HG03039 (cell line): Measurements from ENCODE around the gene RUNX1.

Source experiments
- ATAC-seq: cut with Tn5 transposase; IDR thresholded peaks from one replicate; pipeline ENCODE4 v1.9.1; 2021; ENCODE audit warnings: mild to moderate bottlenecking, moderate library complexity; ENCODE audit not compliant: unreplicated experiment

Gene RUNX1

GRCh38 chr21:34800797-34801518 lies 248.1 kb downstream of the RUNX1 start:
- ATAC-seq: no peak

- ATAC-seq: no peak
Observed at GRCh38 chr21:34799092-34799491, 250.0 kb downstream of the RUNX1 start.

- no peak for ATAC-seq
Observed at GRCh38 chr21:34797921-34798535, 251.1 kb downstream of the RUNX1 start.

- no peak for ATAC-seq
Observed at GRCh38 chr21:34797201-34797525, 251.9 kb downstream of the RUNX1 start.

- ATAC-seq: no peak
Observed at GRCh38 chr21:34796518-34797200, 252.4 kb downstream of the RUNX1 start.

- ATAC-seq: no peak
Observed at GRCh38 chr21:34795548-34796180, 253.4 kb downstream of the RUNX1 start.

- ATAC-seq: no peak
Observed at GRCh38 chr21:34795175-34795547, 253.9 kb downstream of the RUNX1 start.

- ATAC-seq: no peak
Observed at GRCh38 chr21:34794686-34795085, 254.4 kb downstream of the RUNX1 start.

GRCh38 chr21:34793471-34793870 lies 255.6 kb downstream of the RUNX1 start:
- ATAC-seq: no peak

GRCh38 chr21:34792504-34793089 lies 256.5 kb downstream of the RUNX1 start:
- ATAC-seq: no peak

GRCh38 chr21:34791776-34792503 lies 257.2 kb downstream of the RUNX1 start:
- ATAC-seq: no peak

- no peak for ATAC-seq
Observed at GRCh38 chr21:34790834-34791233, 258.3 kb downstream of the RUNX1 start.

GRCh38 chr21:34790341-34790740 lies 258.8 kb downstream of the RUNX1 start:
- ATAC-seq: no peak

- no peak for ATAC-seq
Observed at GRCh38 chr21:34788879-34789278, 260.2 kb downstream of the RUNX1 start.

- ATAC-seq: no peak
Observed at GRCh38 chr21:34783815-34784214, 265.3 kb downstream of the RUNX1 start.

- ATAC-seq: no peak
Observed at GRCh38 chr21:34782506-34783360, 266.4 kb downstream of the RUNX1 start.

GRCh38 chr21:34781526-34781925 lies 267.6 kb downstream of the RUNX1 start:
- ATAC-seq: no peak

- no peak for ATAC-seq
Observed at GRCh38 chr21:34779860-34780259, 269.2 kb downstream of the RUNX1 start.

- no peak for ATAC-seq
Observed at GRCh38 chr21:34775793-34776192, 273.3 kb downstream of the RUNX1 start.

GRCh38 chr21:34774750-34775149 lies 274.4 kb downstream of the RUNX1 start:
- ATAC-seq: no peak
